Neural cell (in vitro differentiated cells): Measurements from ENCODE around the gene IGSF21.

Experiments
- CTCF ChIP-seq: fragments of 450-650 bp; IDR thresholded peaks from 2 replicates; pipeline ENCODE4 v1.5.1; 2014; ENCODE audit warnings: antibody characterized with exemption, mild to moderate bottlenecking, moderate library complexity; ENCODE audit not compliant: poor library complexity, severe bottlenecking
- REST ChIP-seq: IDR thresholded peaks from 2 replicates; pipeline ENCODE4 v1.6.1; 2012; ENCODE audit warnings: borderline replicate concordance

GRCh38 chr1:18132711-18133541 lies 25.3 kb downstream of the IGSF21 start:
- TF ChIP-seq REST (no peak), CTCF (no peak)
